ENCODE data around the gene RAPGEF2. TPM values are rescaled to one million over a fixed set of nuclear protein-coding genes. Genes with fewer than 3 reads are reported as not detected.
"Not testable (repeated sequence)": the region's sequence is repeated elsewhere in the genome, so short reads cannot be mapped to it uniquely, and the experiment has no call there.

RAPGEF2 gene
- total and polyA plus RNA-seq, 8 donors, result 4.3 to 27.5 (median 13.9) TPM

GRCh38 chr4:159155119-159155518, 52.2 kb downstream of the RAPGEF2 start:
- Histone ChIP-seq H3K36me3 (no peaks in the 10 kb centered on the region), H3K4me3 (no peak overlapping the region), H3K9me3 (no peaks in the 10 kb centered on the region), H3K4me1 (peaks cover 7 to 33% (median 23%) of the 10 kb centered on the region in 3 donors), H3K27ac (no peak overlapping the region), H3K27me3 (no peaks in the 10 kb centered on the region)
- intact Hi-C loops (cut with DNase I), result no loop called here
- FAIRE-seq (no peak), ATAC-seq (no peak), DNase-seq (no peak)
- no peak for TF ChIP-seq CTCF (IDR thresholded peaks at IDR 0.05)
- WGBS, 2 donors, result 12 to 24% methylated on average over 4 of the region's 4 CpGs

- no peak for FAIRE-seq
- no peaks in the 10 kb centered on the region for H3K9me3 ChIP-seq
- H3K27ac ChIP-seq, result no peak overlapping the region
- ATAC-seq, result no peak
- TF ChIP-seq CTCF (IDR thresholded peaks at IDR 0.05), result no peak
- H3K27me3 ChIP-seq, result no peaks in the 10 kb centered on the region
- no peaks in the 10 kb centered on the region for H3K36me3 ChIP-seq
- peaks cover 7 to 18% (median 17%) of the 10 kb centered on the region in 3 donors for H3K4me1 ChIP-seq
- intact Hi-C loops (cut with DNase I), result no loop called here
- DNase-seq, result no peak
- no peak overlapping the region for H3K4me3 ChIP-seq
Measured at GRCh38 chr4:159158083-159158617, 55.3 kb downstream of the RAPGEF2 start.

GRCh38 chr4:159158985-159159384, 56.1 kb downstream of the RAPGEF2 start:
- Histone ChIP-seq H3K4me3 (no peak overlapping the region), H3K36me3 (no peaks in the 10 kb centered on the region), H3K9me3 (no peaks in the 10 kb centered on the region), H3K27me3 (no peaks in the 10 kb centered on the region), H3K4me1 (peaks cover 7 to 18% (median 11%) of the 10 kb centered on the region in 3 donors), H3K27ac (no peak overlapping the region)
- TF ChIP-seq CTCF (IDR thresholded peaks at IDR 0.05), result no peak
- DNase-seq (no peak), FAIRE-seq (no peak), ATAC-seq (no peak)
- 92% methylated on average over 5 of the region's 5 CpGs for WGBS, 2 donors
- intact Hi-C loops (cut with DNase I), result no loop called here

- 78% methylated on average over 2 of the region's 2 CpGs for WGBS, 2 donors
- Histone ChIP-seq H3K4me3 (no peak overlapping the region), H3K4me1 (peaks cover 7 to 16% (median 9%) of the 10 kb centered on the region in 3 donors), H3K9me3 (no peaks in the 10 kb centered on the region), H3K36me3 (no peaks in the 10 kb centered on the region), H3K27me3 (no peaks in the 10 kb centered on the region), H3K27ac (no peak overlapping the region)
- no peak for DNase-seq
- no peak for ATAC-seq
- no peak for FAIRE-seq
- intact Hi-C loops (cut with DNase I), result no loop called here
- no peak for TF ChIP-seq CTCF (IDR thresholded peaks at IDR 0.05)
Measured at GRCh38 chr4:159159611-159160010, 56.7 kb downstream of the RAPGEF2 start.

GRCh38 chr4:159160242-159160641, 57.4 kb downstream of the RAPGEF2 start:
- intact Hi-C loops (cut with DNase I), result no loop called here
- Histone ChIP-seq H3K4me1 (peaks cover 7 to 10% (median 9%) of the 10 kb centered on the region in 3 donors), H3K27ac (no peak overlapping the region), H3K9me3 (no peaks in the 10 kb centered on the region), H3K27me3 (no peaks in the 10 kb centered on the region), H3K36me3 (no peaks in the 10 kb centered on the region), H3K4me3 (no peak overlapping the region)
- FAIRE-seq (no peak), ATAC-seq (no peak), DNase-seq (no peak)
- WGBS, 2 donors, result 98 to 100% methylated on average over 1 of the region's 1 CpG
- no peak for TF ChIP-seq CTCF (IDR thresholded peaks at IDR 0.05)

GRCh38 chr4:159161436-159161835, 58.6 kb downstream of the RAPGEF2 start:
- H3K4me3 ChIP-seq; intact Hi-C loops (cut with DNase I); H3K4me1 ChIP-seq; H3K27me3 ChIP-seq; FAIRE-seq; H3K27ac ChIP-seq; ATAC-seq; DNase-seq; H3K9me3 ChIP-seq; H3K36me3 ChIP-seq: not testable (repeated sequence)
- 78 to 87% methylated on average over 3 of the region's 3 CpGs for WGBS, 2 donors
